Heart left ventricle (tissue), 13 donors: Measurements from ENCODE around the gene NUP35.

ENCODE experiments used
- CTCF ChIP-seq, 12 donors: fragments of 200-600 bp; sonication (generic) in 4 of 12; IDR thresholded peaks; one replicate each; pipeline versions ENCODE4 v1.5.0 to v1.8.0; 2018 to 2022; ENCODE audit warnings: antibody characterized with exemption in 12 of 12, mild to moderate bottlenecking in 5 of 12
- POLR2A ChIP-seq, 2 donors: fragments of 450-650 bp; IDR thresholded peaks; one replicate each; pipeline ENCODE4 v1.6.1; 2017; ENCODE audit warnings: antibody characterized with exemption in 2 of 2, mild to moderate bottlenecking in 2 of 2, moderate library complexity in 2 of 2
- donor health status: ischemic (EF 13 %, LVEDD 7.1; RV severe dilation, severe dysfunction).
- donor health status: DM: no; HTN: yes; CAD: no.
- donor health status: DM: no; HTN: no; CAD: no.
- donor health status: ischemic (EF 25% LVEDD 6.9; RV normal size, moderate dysfunction).
- donor health status: ischemic (EF 25% LVEDD 5.7; RV mildly dilated, moderate dysfunction).
- donor health status: ischemic (EF 35%, LVEDD 5.7; RV mildly dilated, moderate dysfunction).
- donor health status: nonischemic (EF 11% LVEDD 7.7; RV severe dilation, severe dysfunction).
- donor health status: DM: yes; HTN: yes; CAD: no.
- donor health status: PGD.
- donor health status: ischemic (EF 29% LVEDD 5.4; RV normal size, mild dysfunction).
- donor health status: nonischemic (EF 23%, LVEDD 6.1; RV moderate dilation, normal function).

- TF ChIP-seq CTCF (IDR thresholded peaks at IDR 0.05) (no peak), POLR2A (IDR thresholded peaks at IDR 0.05) (no peak)
Measured at GRCh38 chr2:183195998-183196409, 71.8 kb downstream of the NUP35 start.
